ENCODE measurements around the gene YWHAQ.

YWHAQ gene

DNA sequence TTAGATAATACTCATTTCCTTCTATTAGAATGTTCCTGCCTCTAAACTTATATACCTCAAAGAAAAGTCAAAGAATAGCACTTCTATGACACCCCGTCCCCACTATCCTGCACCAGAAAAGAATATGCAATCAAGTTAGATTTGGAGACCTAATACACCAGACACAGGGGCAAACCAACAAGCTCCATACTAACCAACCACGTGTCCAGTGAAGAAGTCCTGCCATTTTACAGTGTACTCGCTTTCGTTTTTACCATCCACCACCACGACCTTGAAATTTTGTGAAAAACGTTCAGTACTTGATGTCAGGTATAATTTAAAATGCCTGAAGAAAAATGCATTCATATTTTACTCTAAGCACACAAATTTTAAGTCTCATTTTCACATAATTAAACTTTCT is 94.3 kb downstream of the YWHAQ start:
- Mint-ChIP-seq H3K36me3 (peaks cover 7% of the 10 kb centered on the region), H3K4me3 (no peak overlapping the region), H3K9me3 (no peaks in the 10 kb centered on the region), H3K27me3 (no peaks in the 10 kb centered on the region), H3K4me1 (peaks cover 41% of the 10 kb centered on the region), H3K27ac (no peak overlapping the region)

DNA sequence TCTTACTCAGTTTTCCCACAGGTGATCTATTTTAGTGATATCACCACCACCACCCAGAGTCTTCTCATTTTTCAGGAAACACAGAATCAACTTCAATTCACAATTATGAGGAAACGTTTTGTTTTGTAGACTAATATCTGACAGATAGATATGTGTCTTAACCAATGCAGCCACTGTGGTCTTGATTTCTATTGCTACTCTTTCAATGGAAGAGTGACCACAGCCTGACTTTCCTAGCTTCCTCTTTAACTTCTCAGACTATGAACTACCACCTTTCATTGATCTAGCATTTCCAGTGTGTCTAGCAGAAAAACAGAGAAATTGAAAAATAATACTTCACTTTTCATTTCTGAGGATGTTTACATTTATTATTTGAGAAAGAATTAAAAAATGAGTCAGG is 95.6 kb downstream of the YWHAQ start:
- H3K27ac Mint-ChIP-seq: no peak overlapping the region

More for the DNA sequence above, 95.6 kb downstream of the YWHAQ start:
- no peaks in the 10 kb centered on the region for H3K27me3 Mint-ChIP-seq
- H3K36me3 Mint-ChIP-seq: peaks cover 7% of the 10 kb centered on the region
- no peak overlapping the region for H3K4me3 Mint-ChIP-seq
- no peaks in the 10 kb centered on the region for H3K9me3 Mint-ChIP-seq
- peaks cover 33% of the 10 kb centered on the region for H3K4me1 Mint-ChIP-seq

All from activated naive CD4-positive, alpha-beta T cell treated with anti-CD3 and anti-CD28 coated beads, Interleukin-2, amount 50 U/mL, for 24 hours (primary cell).